ENCODE measurements around the gene CEP128. TPM values are rescaled to one million over a fixed set of nuclear protein-coding genes. Genes with fewer than 3 reads are reported as not detected.

CEP128 gene
- total and polyA plus RNA-seq, 2 donors from 2014 or later = 0.43 to 9.0 TPM

- DNase-seq (no peak), FAIRE-seq (no peak)
- no peaks in the 10 kb centered on the region for H3K36me3 ChIP-seq (ENCODE audit: control insufficient read depth in 2 of 3, insufficient read depth in 3 of 3, low read length in 3 of 3)
- H3K4me1 ChIP-seq (ENCODE audit: control insufficient read depth in 2 of 3, insufficient read depth in 2 of 3, low read depth in 1 of 3, low read length in 3 of 3) = no peaks in the 10 kb centered on the region
- no peak for TF ChIP-seq CTCF (IDR thresholded peaks at IDR 0.05; ENCODE audit: borderline replicate concordance, extremely low read depth, insufficient read depth)
- no peak overlapping the region for H3K27ac ChIP-seq (ENCODE audit: low read depth in 2 of 2, low read length in 2 of 2)
- no peaks in the 10 kb centered on the region for H3K9me3 ChIP-seq (ENCODE audit: control insufficient read depth in 2 of 3, insufficient read depth in 1 of 3, low read length in 3 of 3)
- no peaks in the 10 kb centered on the region for H3K27me3 ChIP-seq (ENCODE audit: control insufficient read depth, insufficient read depth, low read length)
- intact Hi-C loops (cut with DNase I) = no loop called here
- no peak overlapping the region for H3K9ac ChIP-seq (ENCODE audit: low read length in 3 of 3)
- H3K4me3 ChIP-seq (ENCODE audit: low read length in 3 of 3) = no peak overlapping the region
These were observed 395.3 kb downstream of the CEP128 start for GRCh38 chr14:80545935-80546854.

GRCh38 chr14:80544366-80544765, 397.2 kb downstream of the CEP128 start:
- no peak for TF ChIP-seq CTCF (IDR thresholded peaks at IDR 0.05; ENCODE audit: borderline replicate concordance, extremely low read depth, insufficient read depth)
- H3K4me3 ChIP-seq (ENCODE audit: low read length in 3 of 3) = no peak overlapping the region
- FAIRE-seq (no peak), DNase-seq (no peak)
- intact Hi-C loops (cut with DNase I) = no loop called here
- H3K27ac ChIP-seq (ENCODE audit: low read depth in 2 of 2, low read length in 2 of 2) = no peak overlapping the region
- no peaks in the 10 kb centered on the region for H3K36me3 ChIP-seq (ENCODE audit: control insufficient read depth in 2 of 3, insufficient read depth in 3 of 3, low read length in 3 of 3)
- H3K4me1 ChIP-seq (ENCODE audit: control insufficient read depth in 2 of 3, insufficient read depth in 2 of 3, low read depth in 1 of 3, low read length in 3 of 3) = no peaks in the 10 kb centered on the region
- no peaks in the 10 kb centered on the region for H3K9me3 ChIP-seq (ENCODE audit: control insufficient read depth in 2 of 3, insufficient read depth in 1 of 3, low read length in 3 of 3)
- H3K27me3 ChIP-seq (ENCODE audit: control insufficient read depth, insufficient read depth, low read length) = no peaks in the 10 kb centered on the region
- no peak overlapping the region for H3K9ac ChIP-seq (ENCODE audit: low read length in 3 of 3)

GRCh38 chr14:80543211-80543610, 398.3 kb downstream of the CEP128 start:
- Histone ChIP-seq H3K4me3 (ENCODE audit: low read length in 3 of 3) (no peak overlapping the region), H3K9me3 (ENCODE audit: control insufficient read depth in 2 of 3, insufficient read depth in 1 of 3, low read length in 3 of 3) (no peaks in the 10 kb centered on the region), H3K36me3 (ENCODE audit: control insufficient read depth in 2 of 3, insufficient read depth in 3 of 3, low read length in 3 of 3) (no peaks in the 10 kb centered on the region), H3K4me1 (ENCODE audit: control insufficient read depth in 2 of 3, insufficient read depth in 2 of 3, low read depth in 1 of 3, low read length in 3 of 3) (no peaks in the 10 kb centered on the region), H3K9ac (ENCODE audit: low read length in 3 of 3) (no peak overlapping the region), H3K27ac (ENCODE audit: low read depth in 2 of 2, low read length in 2 of 2) (no peak overlapping the region), H3K27me3 (ENCODE audit: control insufficient read depth, insufficient read depth, low read length) (no peaks in the 10 kb centered on the region)
- intact Hi-C loops (cut with DNase I) = no loop called here
- DNase-seq = peak in 1 of 5 donors; percentile 9
- TF ChIP-seq CTCF (IDR thresholded peaks at IDR 0.05; ENCODE audit: borderline replicate concordance, extremely low read depth, insufficient read depth) = no peak
- no peak for FAIRE-seq
